NCI-H2196 treated with DMSO at 0.1 percent for 48 hours (cell line): ENCODE measurements around the gene MGAT4D.
"Not testable (repeated sequence)": the region's sequence is repeated elsewhere in the genome, so short reads cannot be mapped to it uniquely, and the experiment has no call there.

ENCODE experiments used
- DNase-seq: peaks from one replicate; lab custom pipeline; 2025; ENCODE audit not compliant: unreplicated experiment; lab: John Stamatoyannopoulos, UW

The MGAT4D gene

GRCh38 chr4:140444347-140444746 lies 53.7 kb downstream of the MGAT4D start:
- DNase-seq = not testable (repeated sequence)

GRCh38 chr4:140439644-140440142 lies 58.4 kb downstream of the MGAT4D start:
- no peak for DNase-seq

- DNase-seq = no peak
Measured at GRCh38 chr4:140427919-140428471, 70.1 kb downstream of the MGAT4D start.

DNA sequence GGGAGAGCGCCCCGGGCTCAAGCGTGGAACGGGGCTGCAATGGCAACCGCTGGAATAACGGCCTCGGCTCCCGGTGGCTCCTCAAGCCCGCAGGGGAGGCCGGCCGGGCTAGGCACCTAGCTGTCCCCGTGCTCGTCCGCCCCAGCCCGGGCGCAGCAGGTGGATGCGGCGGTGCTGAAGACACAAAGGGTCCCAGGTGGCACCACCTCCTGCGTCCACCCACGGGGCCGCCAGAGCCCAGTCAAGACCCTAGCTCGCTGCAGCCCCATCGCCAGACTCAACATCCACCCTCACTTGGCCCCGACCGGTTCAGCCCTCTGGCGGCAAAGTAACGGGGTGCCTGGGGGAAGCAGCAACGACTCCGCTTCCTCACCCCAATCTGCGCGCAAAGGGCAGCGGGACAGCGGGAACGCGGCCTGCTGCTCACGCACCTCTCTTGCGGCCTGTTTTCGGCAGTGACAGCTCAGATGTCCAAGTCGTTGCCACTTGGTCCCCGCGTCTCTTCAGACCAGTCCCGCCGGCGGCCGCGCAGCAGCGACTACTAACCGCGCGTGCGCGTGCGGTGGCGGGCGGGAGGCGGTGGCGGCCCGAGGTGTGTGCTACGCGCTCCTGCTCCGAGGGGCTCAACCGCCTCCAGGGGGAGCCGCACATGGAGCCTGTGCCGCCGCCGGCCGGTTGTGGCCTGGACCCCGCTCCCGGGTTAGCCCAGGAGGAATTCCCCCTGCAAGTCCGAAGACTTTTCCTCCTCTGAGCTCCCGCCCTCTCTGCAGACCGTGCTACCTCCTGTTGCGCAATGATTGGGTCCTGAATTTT lies 70.8 kb downstream of the MGAT4D start, which contains the start of gene CLGN:
CLGN (minus strand) TSS at position 543 of the 813 bp plus-strand sequence. CDS start 14,570 bp downstream, outside the sequence.
- DNase-seq = peak; percentile 30

DNA sequence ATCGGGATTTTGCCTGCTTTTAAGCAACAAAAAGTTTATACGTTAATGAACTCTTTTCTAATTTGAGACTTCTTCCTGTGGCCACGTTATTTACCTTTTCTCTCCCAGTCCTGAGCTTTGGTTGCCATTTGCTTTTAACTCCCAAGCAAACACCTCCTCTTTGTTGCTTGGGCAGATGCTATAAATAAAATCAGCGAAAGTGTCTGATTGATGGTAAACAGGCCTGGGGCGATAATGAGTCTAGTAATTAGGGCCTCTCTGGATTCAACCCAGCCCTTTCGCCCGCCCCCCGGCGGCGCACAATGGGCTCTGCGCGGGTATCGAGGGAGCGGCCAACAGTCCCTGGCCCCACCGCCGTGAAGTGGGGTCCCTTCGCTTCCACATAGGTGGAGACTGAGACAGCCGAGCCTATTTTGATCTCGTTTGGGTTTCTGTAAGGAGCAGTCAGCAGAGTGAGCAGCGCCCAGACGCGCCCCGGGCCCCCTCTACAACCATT lies 71.4 kb downstream of the MGAT4D start:
- no peak for DNase-seq

DNA sequence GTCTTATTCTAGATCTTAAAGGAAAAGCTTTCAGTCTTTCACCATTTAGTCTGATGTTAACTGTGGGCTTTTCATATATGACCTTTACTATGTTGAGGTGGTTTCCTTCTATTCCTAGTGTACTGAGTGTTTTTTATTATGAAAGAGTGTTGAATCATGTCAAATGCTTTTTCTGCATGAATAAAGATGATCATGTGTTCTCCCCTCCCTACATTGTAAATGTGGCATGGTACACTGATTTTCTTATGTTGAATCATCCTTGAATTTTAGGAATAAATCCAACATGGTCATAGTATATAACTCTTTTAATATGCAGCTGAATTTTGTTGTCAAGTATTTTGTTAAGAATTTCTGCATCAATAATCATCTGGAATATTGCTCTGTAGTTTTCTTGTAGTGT lies 75.0 kb downstream of the MGAT4D start:
- no peak for DNase-seq

DNA sequence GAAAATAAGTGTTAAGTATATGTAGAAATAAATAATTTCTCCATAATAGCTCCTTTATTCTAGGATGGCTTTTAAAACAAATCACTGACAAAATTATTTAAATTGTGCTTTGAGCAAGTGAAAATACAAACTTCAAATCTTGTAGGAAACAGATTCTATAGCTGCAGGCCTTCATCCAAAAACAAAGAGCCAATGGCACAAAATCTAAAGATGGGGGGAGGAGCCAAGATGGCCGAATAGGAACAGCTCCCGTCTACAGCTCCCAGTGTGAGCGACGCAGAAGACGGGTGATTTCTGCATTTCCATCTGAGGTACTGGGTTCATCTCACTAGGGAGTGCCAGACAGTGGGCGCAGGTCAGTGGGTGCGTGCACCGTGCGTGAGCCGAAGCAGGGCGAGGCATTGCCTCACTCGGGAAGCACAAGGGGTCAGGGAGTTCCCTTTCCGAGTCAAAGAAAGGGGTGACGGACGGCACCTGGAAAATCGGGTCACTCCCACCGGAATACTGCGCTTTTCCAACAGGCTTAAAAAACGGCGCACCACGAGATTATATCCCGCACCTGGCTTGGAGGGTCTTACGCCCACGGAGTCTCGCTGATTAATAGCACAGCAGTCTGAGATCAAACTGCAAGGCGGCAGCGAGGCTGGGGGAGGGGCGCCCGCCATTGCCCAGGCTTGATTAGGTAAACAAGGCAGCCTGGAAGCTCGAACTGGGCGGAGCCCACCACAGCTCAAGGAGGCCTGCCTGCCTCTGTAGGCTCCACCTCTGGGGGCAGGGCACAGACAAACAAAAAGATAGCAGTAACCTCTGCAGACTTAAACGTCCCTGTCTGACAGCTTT lies 84.7 kb downstream of the MGAT4D start:
- DNase-seq = not testable (repeated sequence)

- DNase-seq = no peak
Measured at GRCh38 chr4:140408974-140409373, 89.1 kb downstream of the MGAT4D start.

DNA sequence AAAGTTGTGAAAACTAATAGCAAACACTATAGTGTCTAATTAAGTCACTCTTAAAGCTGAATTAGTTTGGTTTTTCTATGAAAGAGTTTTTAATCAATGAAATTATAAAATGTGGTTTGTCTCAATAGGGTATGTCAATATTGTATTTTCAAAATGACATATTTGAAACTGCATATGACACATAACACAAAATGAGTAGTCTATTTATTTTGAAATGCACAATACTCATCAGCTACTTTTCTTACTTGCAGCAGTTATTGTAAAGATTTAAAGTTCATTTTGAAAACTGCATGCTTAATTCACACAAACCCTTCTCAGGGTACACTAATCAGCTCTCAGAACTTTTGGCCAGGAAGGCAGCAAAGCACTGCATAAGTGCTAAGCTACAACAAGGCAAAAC lies 91.8 kb downstream of the MGAT4D start:
- no peak for DNase-seq

DNA sequence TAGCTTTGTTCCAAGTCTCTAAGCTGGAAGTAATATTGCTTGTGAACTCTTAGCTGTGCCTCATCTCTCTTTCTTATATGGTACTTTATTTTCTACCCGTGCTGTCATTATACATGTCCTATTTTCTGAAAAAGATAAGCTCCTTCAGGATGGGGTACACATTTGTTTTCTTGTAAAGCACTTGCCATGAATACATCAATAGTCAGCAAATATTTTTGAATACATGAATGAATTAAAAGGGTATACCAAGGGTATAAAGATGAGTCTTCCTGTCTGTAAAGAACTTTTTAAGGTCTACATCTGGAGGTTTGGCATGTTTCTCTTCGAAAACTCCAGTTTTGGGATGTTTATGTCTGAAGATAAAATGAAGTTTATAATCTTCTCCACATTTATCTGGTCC lies 98.0 kb downstream of the MGAT4D start:
- no peak for DNase-seq

DNA sequence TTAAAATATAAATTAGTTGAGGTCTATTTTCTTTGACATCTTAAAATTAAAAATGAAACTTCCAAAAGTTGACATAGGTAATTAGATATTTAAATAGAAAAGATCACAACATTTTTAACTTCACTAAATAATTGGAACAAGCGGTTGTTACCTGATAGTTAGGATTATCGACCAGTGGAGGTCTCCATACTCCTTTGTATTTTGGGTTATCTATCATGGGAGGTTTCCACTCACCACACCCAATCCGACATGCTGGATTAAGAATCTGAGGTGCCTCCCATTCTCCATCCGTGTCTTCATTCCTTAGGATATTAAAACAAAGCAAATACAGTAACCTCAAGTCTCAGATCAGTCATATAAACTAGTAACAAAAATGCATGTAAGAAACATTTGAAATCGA lies 102.4 kb downstream of the MGAT4D start:
- DNase-seq = no peak
